HG03460 (cell line): ENCODE results near the gene RAB22A.
"Not testable (repeated sequence)": the region's sequence is repeated elsewhere in the genome, so short reads cannot be mapped to it uniquely, and the experiment has no call there.

Experiments
- ATAC-seq: cut with Tn5 transposase; IDR thresholded peaks from one replicate; pipeline ENCODE4 v1.9.1; 2021; ENCODE audit not compliant: unreplicated experiment

Gene RAB22A

GRCh38 chr20:58342104-58342945 lies 32.8 kb downstream of the RAB22A start:
- no peak for ATAC-seq

DNA sequence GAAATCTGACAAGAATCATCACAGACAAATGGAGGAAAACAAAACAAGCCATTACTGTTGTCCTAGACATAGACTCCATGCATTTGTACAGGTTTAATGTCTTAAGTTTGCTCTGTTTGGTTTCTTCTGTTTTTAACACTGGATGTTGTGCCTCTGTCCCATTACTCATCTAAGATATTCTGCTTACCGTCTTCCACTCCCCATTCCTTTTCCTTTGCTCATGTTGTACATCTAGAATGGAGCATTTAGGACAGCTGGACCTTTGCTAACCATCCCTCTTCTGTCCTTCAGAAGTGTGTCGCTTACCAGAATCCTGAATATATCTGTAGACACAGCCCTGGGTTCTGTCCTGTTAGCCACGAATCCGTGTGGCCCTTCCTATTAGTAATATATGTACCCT lies 35.2 kb downstream of the RAB22A start:
- no peak for ATAC-seq

- no peak for ATAC-seq
These were observed 40.1 kb downstream of the RAB22A start for GRCh38 chr20:58349570-58349969.

DNA sequence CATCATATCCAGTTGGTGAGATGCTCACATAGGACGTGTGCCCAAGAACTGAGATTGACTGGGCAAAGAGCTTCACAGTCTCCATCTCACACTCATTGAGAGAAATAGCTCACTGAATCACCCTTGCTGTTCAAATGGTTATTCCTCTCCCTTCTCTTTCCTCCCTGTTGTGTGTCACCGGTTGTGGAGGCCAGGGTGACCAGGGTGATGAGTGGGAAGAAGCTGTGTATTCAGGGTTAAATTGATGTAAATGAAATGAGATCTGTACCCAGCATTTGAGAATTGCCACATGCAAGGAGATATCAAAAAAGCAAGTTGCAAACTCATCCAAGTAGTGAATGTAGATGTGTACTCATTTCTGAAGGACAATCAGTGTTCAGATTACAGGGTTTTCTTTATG lies 43.0 kb downstream of the RAB22A start:
- no peak for ATAC-seq

GRCh38 chr20:58359441-58359840 lies 49.9 kb downstream of the RAB22A start:
- no peak for ATAC-seq

- no peak for ATAC-seq
These were observed 51.4 kb downstream of the RAB22A start for GRCh38 chr20:58360936-58361335.

GRCh38 chr20:58361481-58362205 lies 52.1 kb downstream of the RAB22A start:
- no peak for ATAC-seq

- no peak for ATAC-seq
These were observed 52.6 kb downstream of the RAB22A start for GRCh38 chr20:58362206-58362516.

- no peak for ATAC-seq
These were observed 53.5 kb downstream of the RAB22A start for GRCh38 chr20:58362970-58363369.

- no peak for ATAC-seq
These were observed 57.4 kb downstream of the RAB22A start for GRCh38 chr20:58366866-58367265.

DNA sequence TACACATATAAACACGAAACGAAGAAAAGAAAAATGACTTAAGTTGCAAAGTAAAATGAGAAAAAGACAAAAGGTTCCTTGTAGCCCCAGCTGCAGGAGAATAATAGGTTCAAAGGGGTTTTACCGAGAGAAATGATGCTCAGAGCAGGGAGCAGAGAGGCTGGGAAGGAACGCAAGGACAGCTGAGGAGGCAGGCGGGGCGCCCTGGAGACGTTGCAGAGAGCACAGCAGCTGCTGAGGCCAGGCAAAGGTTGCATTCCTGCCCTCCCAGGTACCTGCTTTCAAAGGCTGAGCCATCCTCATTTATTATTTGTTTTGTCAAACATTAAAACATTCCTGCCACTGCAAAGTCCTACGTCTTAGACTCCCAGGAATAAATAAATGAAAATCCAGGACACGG lies 63.3 kb downstream of the RAB22A start:
- no peak for ATAC-seq

GRCh38 chr20:58373296-58373695 lies 63.8 kb downstream of the RAB22A start:
- not testable (repeated sequence) for ATAC-seq

GRCh38 chr20:58374027-58374850 lies 64.7 kb downstream of the RAB22A start:
- ATAC-seq: no peak

DNA sequence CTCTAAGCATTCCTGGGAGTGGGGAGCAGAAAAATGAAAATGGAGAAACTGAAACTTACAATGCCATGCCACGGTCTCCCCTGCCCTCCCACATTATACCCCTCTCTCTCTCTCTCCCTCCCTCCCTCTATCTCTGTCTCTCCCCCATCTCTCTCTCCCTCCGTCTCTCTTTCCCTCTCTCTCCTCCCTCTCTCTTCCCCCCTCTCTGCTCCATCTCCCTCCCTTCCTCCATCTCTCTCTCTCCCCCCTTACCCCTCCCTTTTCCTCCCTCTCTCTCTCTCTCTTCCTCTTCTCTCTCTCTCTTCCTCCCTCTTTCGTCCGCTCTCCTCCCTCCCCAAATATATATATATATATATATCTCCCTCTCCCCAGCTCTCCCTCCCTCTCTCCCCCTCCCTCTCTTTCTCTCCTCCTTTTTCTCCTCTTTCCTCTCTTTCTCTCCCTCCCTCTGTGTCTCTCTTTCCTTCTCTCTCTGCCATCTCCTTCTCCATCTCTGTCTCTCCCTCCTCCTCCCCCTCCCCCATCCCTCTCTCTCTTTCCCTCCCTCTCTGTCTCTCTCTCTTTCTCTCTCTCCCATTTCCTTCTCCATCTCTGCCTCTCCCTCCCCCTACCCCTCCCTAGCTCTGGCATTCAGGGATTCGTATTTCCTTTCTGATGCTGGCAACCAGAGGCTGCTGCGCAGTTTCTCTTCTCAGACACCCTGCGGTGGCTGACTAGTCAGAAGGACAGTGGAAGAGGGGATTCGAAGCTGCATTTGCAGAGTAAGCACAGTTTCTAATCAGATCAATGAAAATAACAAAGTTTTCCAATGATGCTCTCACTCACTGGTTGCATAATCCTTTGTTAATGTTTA lies 65.6 kb downstream of the RAB22A start:
- no peak for ATAC-seq

GRCh38 chr20:58375759-58376352 lies 66.3 kb downstream of the RAB22A start:
- ATAC-seq: no peak

- ATAC-seq: no peak
These were observed 67.5 kb downstream of the RAB22A start for GRCh38 chr20:58377017-58377416.

DNA sequence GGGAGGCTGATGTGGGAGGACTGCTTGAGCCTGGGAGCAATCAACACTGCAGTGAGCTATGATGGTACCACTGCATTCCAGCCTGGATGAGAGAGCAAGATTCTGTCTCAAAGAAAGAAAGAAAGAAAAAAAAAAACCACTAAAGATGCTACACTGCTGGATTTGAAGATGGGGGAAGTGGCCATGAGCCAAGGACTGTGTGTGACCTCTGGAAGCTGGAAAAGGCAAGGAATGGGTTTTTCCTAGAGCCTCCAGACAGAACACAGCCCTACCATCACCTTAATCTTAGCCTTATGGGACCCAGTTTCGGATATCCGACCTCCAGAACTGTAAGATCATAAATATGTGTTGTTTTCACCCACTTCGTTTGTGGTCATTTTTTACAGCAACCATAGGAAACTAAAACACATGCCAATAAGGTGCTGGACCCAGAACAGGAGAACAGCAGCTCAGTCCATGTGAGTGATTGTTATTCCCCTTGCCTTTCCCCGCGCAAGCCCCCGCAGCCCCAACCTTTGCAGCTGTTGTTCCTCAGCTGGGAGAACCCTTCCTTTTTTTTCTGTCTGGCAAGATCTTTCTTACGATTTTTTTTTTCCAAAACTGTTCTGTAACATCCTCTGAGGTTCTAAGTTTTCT lies 68.4 kb downstream of the RAB22A start:
- no peak for ATAC-seq

DNA sequence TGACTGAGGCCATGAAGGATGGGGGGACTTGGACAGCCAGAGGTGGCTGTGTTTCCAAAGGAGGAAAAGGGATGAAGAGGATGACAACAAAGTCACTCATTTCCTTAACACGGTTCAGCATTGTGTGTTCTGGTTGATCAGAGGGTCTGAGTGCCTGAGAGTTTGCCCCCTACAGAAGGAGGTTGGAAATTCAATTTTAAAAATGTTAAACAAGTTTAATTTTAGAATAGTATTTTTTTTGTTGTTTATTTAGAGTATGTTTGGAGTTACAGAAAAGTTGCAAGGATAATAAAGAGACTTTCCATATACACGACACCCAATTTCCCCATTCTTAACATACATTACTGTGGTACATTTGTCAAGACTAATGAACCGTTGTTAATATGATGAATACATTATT lies 69.2 kb downstream of the RAB22A start:
- ATAC-seq: no peak

GRCh38 chr20:58381627-58382026 lies 72.1 kb downstream of the RAB22A start:
- no peak for ATAC-seq

GRCh38 chr20:58382096-58382495 lies 72.6 kb downstream of the RAB22A start:
- ATAC-seq: no peak
